IPS-18a (cell line): ENCODE measurements around the gene GIPR.
A peak's percentile ranks its signal among the peaks of the same experiment; 100 is the strongest.
"Not testable (repeated sequence)": the region's sequence is repeated elsewhere in the genome, so short reads cannot be mapped to it uniquely, and the experiment has no call there.

Source experiments
- H3K27ac ChIP-seq: one replicate; pipeline ENCODE4 v1.5.1; 2013; ENCODE audit warnings: low read length
- H3K27me3 ChIP-seq: one replicate; pipeline ENCODE4 v1.6.1; 2013; ENCODE audit warnings: mild to moderate bottlenecking, low read length; ENCODE audit not compliant: control insufficient read depth, insufficient read depth
- H3K36me3 ChIP-seq: one replicate; pipeline ENCODE4 v1.6.1; 2013; ENCODE audit warnings: low read depth, low read length; ENCODE audit not compliant: control insufficient read depth
- H3K4me1 ChIP-seq: one replicate; pipeline ENCODE4 v1.6.1; 2013; ENCODE audit warnings: low read depth, low read length; ENCODE audit not compliant: control insufficient read depth
- H3K4me3 ChIP-seq: one replicate; pipeline ENCODE4 v1.5.1; 2013; ENCODE audit warnings: low read length
- H3K9ac ChIP-seq: one replicate; pipeline ENCODE4 v1.6.1; 2013; ENCODE audit warnings: mild to moderate bottlenecking, low read length, moderate library complexity
- H3K9me3 ChIP-seq: one replicate; pipeline ENCODE4 v1.6.1; 2013; ENCODE audit warnings: low read depth, low read length; ENCODE audit not compliant: control insufficient read depth

Gene GIPR

DNA sequence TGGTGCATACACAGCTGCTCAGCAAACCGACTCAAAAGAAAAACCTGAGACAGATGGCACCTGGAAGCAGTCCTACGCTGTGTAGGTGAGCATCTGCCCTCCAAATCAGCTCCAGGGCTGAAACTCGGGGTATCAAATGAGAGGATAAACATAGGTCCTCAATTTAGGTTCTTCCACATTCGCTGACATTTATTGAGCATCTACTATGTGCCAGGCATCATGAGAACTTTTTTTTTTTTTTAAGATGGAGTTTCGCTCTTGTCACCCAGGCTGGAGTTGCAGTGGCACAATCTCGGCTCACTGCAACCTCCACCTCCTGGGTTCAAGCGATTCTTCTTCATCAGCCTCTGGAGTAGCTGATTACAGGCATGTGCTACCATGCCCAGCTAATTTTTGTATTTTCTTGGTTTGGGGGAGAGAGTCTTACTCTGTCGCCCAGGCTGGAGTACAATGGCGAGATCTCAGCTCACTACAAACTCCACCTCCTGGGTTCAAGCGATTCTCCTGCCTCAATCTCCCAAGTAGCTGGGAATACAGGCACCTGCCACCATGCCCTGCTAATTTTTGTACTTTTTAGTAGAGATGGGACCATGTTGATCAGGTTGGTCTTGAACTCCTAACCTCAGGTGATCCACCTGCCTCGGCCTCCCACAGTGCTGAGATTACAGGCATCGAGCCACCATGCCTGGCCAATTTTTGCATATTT, 37.8 kb downstream of the GIPR start:
- Histone ChIP-seq H3K27ac (no peak overlapping the region), H3K36me3 (peaks cover 12% of the 10 kb centered on the region), H3K4me1 (no peaks in the 10 kb centered on the region), H3K9ac (no peak overlapping the region), H3K9me3 (no peaks in the 10 kb centered on the region), H3K27me3 (no peaks in the 10 kb centered on the region), H3K4me3 (no peak overlapping the region)

GRCh38 chr19:45710356-45711130, 42.5 kb downstream of the GIPR start:
- H3K36me3 ChIP-seq: peaks cover 3% of the 10 kb centered on the region
- no peaks in the 10 kb centered on the region for H3K27me3 ChIP-seq
- H3K4me3 ChIP-seq: no peak overlapping the region
- no peaks in the 10 kb centered on the region for H3K4me1 ChIP-seq
- H3K9me3 ChIP-seq: no peaks in the 10 kb centered on the region
- no peak overlapping the region for H3K9ac ChIP-seq
- no peak overlapping the region for H3K27ac ChIP-seq

DNA sequence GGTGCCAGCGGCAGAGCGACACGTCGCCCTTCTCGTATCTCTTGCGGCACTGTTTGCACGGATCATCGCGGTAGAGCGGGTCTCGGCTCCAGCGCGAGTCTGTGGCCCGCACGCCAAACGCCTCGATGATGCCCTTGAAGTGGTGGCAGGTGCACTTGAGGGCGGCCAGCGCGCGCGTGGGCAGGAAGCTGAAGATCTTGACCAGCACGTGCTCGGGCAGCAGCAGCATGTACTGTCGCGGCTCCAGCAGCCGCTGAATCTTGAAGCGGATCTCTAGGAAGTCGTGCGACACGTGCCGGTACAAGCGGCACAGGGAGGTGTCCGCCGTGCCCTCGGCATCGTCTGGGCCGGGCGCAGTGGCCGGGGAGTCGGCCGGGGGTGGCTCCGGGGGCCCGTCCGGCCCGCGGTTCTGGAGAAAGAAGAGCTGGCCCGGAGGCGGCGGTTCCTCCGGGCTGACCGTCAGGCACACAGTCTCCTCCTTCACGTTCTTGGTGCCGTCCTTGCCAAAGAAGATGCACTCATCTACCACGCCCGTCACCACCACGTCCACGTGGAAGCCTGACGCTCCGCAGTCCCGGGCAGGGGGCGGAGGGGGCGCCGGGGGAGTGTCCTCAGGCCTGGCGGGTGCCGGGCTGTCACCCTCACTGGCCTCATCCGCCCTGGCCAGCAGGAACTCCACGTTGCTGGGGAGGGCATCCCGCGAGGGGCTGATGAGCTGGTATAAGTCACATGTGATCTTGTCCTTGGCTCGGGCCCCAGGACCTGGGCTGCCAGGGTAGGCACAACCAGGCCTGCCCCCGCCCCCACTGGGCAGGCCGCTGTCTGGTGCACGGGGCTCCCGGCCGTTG, 44.1 kb downstream of the GIPR start:
- peaks cover 3% of the 10 kb centered on the region for H3K36me3 ChIP-seq
- no peaks in the 10 kb centered on the region for H3K9me3 ChIP-seq
- peaks cover 7% of the 10 kb centered on the region for H3K4me1 ChIP-seq
- no peak overlapping the region for H3K9ac ChIP-seq
- no peak overlapping the region for H3K4me3 ChIP-seq
- H3K27ac ChIP-seq: no peak overlapping the region
- no peaks in the 10 kb centered on the region for H3K27me3 ChIP-seq

DNA sequence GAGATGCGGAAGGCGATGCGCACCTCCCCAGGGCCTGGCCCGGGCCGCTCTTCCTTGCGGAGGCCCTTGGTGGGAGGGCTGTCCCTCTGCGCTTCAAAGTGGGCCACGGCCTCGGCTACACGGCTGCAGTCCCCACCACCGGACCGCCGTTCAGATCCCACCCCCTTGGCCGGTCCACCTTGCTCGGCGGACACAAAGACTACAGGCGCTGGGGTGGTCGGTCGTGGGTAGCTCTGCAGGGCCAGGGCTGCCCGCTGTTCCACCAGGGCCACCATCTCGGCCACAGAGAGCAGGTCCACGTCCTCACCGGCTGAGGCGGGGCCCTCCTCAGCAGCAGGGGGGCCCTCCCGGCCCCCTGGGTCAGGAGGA, 44.7 kb downstream of the GIPR start:
- no peak overlapping the region for H3K27ac ChIP-seq
- peaks cover 7% of the 10 kb centered on the region for H3K4me1 ChIP-seq
- no peaks in the 10 kb centered on the region for H3K9me3 ChIP-seq
- H3K27me3 ChIP-seq: no peaks in the 10 kb centered on the region
- H3K4me3 ChIP-seq: no peak overlapping the region
- H3K36me3 ChIP-seq: peaks cover 3% of the 10 kb centered on the region
- no peak overlapping the region for H3K9ac ChIP-seq

GRCh38 chr19:45713141-45713540, 45.1 kb downstream of the GIPR start:
- Histone ChIP-seq H3K9me3 (no peaks in the 10 kb centered on the region), H3K9ac (no peak overlapping the region), H3K27me3 (no peaks in the 10 kb centered on the region), H3K4me1 (peaks cover 12% of the 10 kb centered on the region), H3K4me3 (no peak overlapping the region), H3K27ac (no peak overlapping the region), H3K36me3 (peaks cover 3% of the 10 kb centered on the region)

DNA sequence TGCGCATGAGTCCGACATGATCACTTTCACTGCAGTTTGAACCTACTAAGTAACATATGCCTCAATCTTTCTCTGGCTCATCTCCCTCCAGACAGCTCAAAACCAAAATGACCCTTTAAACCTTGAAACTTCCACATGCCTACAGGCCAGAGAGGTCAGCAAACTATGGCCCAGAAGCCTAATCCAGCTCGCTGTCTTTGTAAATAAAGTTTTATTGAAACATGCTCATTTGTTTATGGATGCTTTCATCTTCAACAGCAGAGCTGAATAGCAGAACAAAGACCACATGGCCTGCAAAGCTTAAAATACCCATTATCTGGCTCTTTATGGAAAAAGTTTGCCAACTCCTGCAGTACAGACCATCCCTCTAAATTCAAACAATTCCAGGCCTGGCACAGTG, 47.1 kb downstream of the GIPR start:
- no peak overlapping the region for H3K4me3 ChIP-seq
- no peak overlapping the region for H3K9ac ChIP-seq
- H3K36me3 ChIP-seq: peaks cover 10% of the 10 kb centered on the region
- peaks cover 18% of the 10 kb centered on the region for H3K4me1 ChIP-seq
- H3K27me3 ChIP-seq: no peaks in the 10 kb centered on the region
- H3K9me3 ChIP-seq: no peaks in the 10 kb centered on the region
- H3K27ac ChIP-seq: no peak overlapping the region

DNA sequence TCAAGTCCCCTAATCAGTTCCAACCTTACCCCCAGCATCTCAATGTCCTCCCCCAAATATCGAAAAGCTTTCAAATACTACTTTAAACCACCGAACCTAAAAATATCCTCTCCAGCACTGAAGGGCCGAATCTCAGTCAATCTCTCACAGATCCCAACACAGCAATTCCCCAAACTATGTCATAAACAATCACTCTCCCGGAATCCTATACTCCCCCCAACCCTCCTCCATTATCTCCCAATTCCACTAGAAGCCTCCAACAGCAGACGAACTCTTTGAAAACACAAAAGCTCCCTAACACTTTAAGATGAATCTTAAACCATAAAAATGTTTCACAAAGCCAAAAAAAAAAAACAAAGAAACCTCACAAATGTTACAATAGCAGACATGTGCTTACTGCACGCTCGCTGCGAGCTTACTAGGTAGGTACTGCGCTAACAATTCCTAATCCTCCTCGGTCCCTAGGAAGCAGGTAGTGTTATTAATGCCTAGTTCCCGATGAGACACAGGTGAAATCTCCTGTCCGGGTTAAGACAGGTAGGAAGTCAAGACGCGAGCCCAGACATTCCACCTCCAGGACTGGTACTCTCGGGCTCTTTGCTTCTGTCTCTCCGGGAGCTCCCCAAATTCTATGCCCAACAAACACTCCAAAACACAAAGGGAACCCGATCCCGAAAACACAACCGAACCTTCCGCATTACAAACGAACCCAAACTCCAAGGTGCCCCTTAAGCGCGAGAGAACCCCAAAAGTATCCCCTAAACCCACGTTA, 48.5 kb downstream of the GIPR start:
- Histone ChIP-seq H3K27me3 (no peaks in the 10 kb centered on the region), H3K36me3 (peaks cover 10% of the 10 kb centered on the region), H3K4me1 (peaks cover 18% of the 10 kb centered on the region), H3K4me3 (peak overlapping the region; percentile 70), H3K27ac (peak overlapping the region; percentile 83), H3K9me3 (no peaks in the 10 kb centered on the region), H3K9ac (peak overlapping the region; percentile 92)

DNA sequence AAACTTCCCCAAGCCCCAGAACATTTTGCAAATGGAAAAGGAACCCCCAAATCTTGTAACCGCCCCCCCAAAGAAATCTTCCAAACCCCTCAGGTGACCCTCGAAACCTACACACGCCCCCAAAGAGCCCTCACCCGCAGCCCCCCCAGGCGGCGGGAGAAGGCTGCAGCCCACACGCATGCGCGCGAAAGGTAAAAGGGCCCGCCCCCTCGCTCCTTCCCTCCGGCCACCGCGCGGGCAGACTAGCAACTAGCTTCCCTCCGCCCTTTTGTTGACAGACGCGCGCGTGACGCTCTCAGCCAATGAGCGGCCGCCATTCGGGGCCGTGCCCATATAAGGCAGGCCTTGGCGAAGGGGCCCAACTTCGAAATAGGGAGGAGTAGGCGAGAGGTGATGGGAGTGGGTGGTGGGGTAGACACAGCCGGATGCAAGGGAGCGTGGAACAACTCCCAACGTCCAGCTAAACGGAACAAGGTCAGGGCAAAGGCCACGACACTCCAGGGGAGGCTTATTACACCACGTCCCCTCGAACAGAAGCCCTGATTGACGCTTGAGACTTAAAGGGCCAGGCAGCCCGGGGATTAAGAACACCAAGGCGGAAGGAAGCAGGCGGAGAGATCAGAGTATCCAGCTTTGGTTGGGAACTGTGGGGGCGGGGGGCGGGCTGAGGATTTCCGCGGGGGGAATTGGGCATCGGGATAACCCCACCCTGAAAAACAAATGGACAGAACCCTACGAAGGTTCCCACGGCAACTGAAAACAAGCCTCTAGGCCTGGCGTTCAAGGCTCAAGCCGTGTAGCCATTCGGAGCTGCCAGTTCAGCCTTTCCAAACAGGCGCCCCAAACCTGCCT, 49.3 kb downstream of the GIPR start:
- Histone ChIP-seq H3K27ac (peak overlapping the region; percentile 97), H3K9me3 (no peaks in the 10 kb centered on the region), H3K4me3 (peak overlapping the region; percentile 86), H3K27me3 (no peaks in the 10 kb centered on the region), H3K36me3 (peaks cover 8% of the 10 kb centered on the region), H3K4me1 (peaks cover 18% of the 10 kb centered on the region), H3K9ac (peak overlapping the region; percentile 95)

DNA sequence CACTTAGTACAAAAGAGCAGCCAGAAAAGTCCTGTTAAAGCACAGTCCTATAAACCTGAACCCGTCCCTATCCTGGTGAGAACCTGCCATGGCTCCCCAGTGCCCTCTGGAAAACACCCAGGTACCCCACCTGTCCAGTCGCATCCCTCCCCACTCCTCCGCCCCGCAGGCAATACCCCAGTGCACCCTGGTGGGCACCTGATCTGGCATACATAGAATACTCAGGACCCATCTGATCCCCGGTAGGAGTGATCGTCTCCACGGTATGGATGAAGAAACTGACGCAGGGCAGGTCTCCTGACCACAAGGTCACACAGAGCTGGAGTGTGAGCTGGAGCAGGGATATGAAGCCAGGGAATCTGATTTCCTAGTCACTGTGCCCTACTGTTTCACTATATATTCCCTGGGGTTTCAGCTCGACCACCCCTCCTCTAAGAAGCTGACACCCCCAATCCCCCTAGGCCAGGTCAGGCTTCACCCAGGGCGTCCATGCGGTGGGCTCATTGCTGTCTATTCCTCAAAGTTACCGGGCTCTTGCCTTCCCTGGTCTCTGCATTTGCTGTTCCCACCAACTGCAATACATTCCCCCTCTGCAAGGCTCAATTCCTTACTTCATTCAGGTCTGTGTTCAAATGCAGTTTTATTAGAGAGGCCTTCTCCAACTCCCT, 50.1 kb downstream of the GIPR start:
- Histone ChIP-seq H3K27ac (peak overlapping the region; percentile 97), H3K27me3 (no peaks in the 10 kb centered on the region), H3K4me3 (peak overlapping the region; percentile 86), H3K36me3 (peaks cover 8% of the 10 kb centered on the region), H3K9ac (peak overlapping the region; percentile 95), H3K9me3 (no peaks in the 10 kb centered on the region), H3K4me1 (peaks cover 18% of the 10 kb centered on the region)

GRCh38 chr19:45720065-45720464, 52.0 kb downstream of the GIPR start:
- H3K9ac ChIP-seq, H3K27ac ChIP-seq, H3K4me3 ChIP-seq, H3K27me3 ChIP-seq, H3K9me3 ChIP-seq: not testable (repeated sequence)
- H3K36me3 ChIP-seq: peaks cover 13% of the 10 kb centered on the region
- H3K4me1 ChIP-seq: peaks cover 18% of the 10 kb centered on the region
